ENCODE measurements around the gene PLCG2.
"Not testable (repeated sequence)": the region's sequence is repeated elsewhere in the genome, so short reads cannot be mapped to it uniquely, and the experiment has no call there.

The PLCG2 gene

DNA sequence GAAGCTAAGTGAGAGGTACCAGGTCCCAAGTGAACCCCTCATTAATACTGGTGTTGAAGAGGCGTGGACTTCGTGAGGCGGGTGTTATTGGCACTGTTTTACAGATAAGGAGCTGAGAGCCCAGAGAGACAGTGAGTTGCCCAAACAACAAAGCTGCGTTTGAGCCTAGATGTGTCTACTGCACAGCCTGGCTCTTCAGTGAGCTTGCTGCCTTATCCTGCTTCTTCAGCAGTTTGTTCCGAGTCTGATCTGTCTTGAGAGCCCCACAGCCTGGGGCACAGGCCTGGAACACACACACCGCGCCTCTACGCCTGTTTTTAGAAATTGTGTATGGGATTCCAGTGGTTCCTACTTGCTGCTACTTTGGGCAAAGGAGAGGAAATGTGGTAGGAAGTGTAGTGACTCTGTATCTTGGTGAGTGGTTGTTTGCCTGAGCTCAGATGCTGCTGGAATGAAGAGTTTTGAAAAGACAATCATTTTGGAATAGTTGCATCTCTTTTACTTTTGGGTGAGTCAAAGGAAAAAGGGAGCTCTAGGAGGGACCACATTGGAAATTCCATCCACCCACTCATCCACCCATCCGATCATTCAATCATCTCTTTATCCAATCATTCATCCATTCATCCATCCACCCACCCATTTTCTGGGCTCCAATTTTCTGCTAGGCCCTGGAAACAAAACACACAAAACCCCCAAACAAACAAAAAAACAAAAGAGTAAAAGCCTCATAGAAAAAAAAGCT lies 22.3 kb upstream of the PLCG2 start:
- H3K36me3 ChIP-seq, result no peaks in the 10 kb centered on the region
- no peaks in the 10 kb centered on the region for H3K27me3 ChIP-seq
- H3K9me3 ChIP-seq, result no peaks in the 10 kb centered on the region
- DNase-seq, result no peak
- H3K4me1 ChIP-seq, result peaks cover 4% of the 10 kb centered on the region; the same call in 1 of the 2 replicates
- H3K4me3 ChIP-seq (ENCODE audit: low read depth, low read length), result no peak overlapping the region
- TF ChIP-seq, protein P1, sequence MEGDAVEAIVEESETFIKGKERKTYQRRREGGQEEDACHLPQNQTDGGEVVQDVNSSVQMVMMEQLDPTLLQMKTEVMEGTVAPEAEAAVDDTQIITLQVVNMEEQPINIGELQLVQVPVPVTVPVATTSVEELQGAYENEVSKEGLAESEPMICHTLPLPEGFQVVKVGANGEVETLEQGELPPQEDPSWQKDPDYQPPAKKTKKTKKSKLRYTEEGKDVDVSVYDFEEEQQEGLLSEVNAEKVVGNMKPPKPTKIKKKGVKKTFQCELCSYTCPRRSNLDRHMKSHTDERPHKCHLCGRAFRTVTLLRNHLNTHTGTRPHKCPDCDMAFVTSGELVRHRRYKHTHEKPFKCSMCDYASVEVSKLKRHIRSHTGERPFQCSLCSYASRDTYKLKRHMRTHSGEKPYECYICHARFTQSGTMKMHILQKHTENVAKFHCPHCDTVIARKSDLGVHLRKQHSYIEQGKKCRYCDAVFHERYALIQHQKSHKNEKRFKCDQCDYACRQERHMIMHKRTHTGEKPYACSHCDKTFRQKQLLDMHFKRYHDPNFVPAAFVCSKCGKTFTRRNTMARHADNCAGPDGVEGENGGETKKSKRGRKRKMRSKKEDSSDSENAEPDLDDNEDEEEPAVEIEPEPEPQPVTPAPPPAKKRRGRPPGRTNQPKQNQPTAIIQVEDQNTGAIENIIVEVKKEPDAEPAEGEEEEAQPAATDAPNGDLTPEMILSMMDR (IDR thresholded peaks at IDR 0.05; ENCODE audit: low read depth, low read length), result no peak

DNA sequence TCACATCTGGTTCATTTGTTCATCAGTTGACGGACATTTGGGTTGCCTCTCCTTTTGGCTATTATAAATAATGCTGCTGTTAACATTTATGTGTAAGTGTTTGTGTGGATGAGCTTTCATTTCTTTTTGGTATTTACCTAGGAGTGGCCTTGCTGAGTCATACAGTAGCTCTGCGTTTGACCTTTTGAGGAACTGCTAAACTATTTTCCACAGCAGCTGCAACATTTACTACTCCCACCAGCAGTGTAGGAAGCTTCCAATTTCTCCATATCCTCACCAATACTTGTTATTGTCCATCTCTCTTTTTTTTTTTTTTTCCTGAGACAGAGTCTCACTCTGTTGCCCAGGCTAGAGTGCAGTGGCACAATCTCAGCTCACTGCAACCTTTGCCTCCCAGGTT lies 20.7 kb upstream of the PLCG2 start:
- Histone ChIP-seq H3K36me3 (no peaks in the 10 kb centered on the region), H3K4me3 (ENCODE audit: low read depth, low read length) (no peak overlapping the region), H3K27me3 (peaks cover 4% of the 10 kb centered on the region), H3K9me3 (no peaks in the 10 kb centered on the region), H3K4me1 (peaks cover 4% of the 10 kb centered on the region; the same call in 1 of the 2 replicates)
- no peak for DNase-seq
- TF ChIP-seq, protein P1 (IDR thresholded peaks at IDR 0.05; ENCODE audit: low read depth, low read length), result no peak

DNA sequence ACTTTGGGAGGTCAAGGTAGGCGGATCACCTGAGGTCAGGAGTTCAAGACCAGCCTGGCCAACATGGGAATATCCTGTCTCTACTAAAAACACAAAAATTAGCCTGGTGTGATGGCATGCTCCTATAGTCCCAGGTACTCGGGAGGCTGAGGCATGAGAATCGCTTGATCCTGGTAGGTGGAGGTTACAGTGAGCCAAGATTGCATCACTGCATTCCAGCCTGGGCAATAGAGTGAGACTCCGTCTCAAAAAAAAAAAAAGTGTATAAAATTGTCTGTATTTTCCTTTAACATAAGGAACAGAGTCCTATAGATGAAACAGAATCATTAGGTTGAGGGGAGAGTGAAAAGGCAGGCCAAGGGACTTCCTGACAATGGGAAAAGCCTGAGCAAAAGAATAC lies 16.8 kb upstream of the PLCG2 start:
- H3K36me3 ChIP-seq; DNase-seq; H3K9me3 ChIP-seq; H3K27me3 ChIP-seq; H3K4me1 ChIP-seq; H3K4me3 ChIP-seq (ENCODE audit: low read depth, low read length): not testable (repeated sequence)

DNA sequence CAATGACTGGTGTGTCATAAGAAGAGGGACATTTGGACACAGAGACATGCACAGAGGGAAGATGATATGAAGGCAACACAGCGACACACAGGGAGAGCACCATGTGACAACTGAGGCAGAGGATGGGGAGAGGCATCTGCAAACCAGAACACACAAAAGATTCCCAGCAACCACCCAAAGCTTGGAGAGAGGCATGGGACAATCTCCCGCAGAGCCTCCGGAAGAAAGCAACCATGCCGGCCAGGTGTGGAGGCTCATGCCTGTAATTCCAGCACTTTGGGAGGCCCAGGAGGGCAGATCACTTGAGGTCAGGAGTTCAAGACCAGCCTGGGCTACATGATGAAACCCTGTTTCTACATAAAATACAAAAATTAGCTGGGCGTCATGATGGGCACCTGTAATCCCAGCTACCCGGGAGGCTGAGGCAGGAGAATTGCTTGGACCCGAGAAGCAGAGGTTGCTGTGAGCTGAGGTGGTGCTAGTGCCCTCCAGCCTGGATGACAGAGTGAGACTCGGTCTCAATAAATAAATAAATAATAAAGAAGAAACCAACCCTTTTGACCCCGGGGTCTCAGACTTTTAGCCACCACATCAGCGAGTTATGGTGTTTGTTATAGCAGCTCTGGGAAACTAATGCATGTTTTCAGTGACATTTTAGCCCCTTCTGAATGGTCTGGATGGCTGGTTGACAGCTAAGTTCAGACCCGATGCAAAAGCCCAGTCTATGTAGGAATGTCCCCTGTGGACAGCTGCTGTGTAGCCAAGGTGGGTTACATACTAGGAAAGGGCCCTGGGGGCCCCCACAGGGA lies 13.8 kb upstream of the PLCG2 start:
- no peaks in the 10 kb centered on the region for H3K36me3 ChIP-seq
- TF ChIP-seq, protein P1 (IDR thresholded peaks at IDR 0.05; ENCODE audit: low read depth, low read length), result no peak
- no peak overlapping the region for H3K4me3 ChIP-seq (ENCODE audit: low read depth, low read length)
- H3K4me1 ChIP-seq, result no peaks in the 10 kb centered on the region
- no peak for DNase-seq
- H3K9me3 ChIP-seq, result no peaks in the 10 kb centered on the region
- H3K27me3 ChIP-seq, result peaks cover 13% of the 10 kb centered on the region

DNA sequence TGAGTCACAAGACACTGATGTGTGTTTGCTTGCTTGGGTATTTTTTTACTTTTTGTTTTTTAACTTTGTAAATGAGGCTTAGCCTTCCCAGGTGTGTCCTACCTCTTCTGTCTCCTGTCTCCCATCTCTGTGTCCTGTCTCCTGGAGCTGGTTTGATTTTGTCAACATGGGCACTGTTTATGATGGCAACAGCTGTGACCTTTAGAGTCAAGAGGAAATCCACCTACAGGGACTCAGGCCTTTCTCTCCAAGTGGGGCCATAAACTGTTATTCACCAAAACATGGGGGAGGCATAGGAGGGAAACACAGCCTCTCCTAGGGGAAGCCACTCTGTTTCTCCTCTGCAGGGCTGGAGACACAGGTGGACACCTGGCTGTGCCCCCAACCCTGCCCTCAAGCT lies 13.1 kb upstream of the PLCG2 start:
- H3K4me1 ChIP-seq, result no peaks in the 10 kb centered on the region
- no peak for DNase-seq
- H3K36me3 ChIP-seq, result no peaks in the 10 kb centered on the region
- H3K4me3 ChIP-seq (ENCODE audit: low read depth, low read length), result no peak overlapping the region
- no peaks in the 10 kb centered on the region for H3K9me3 ChIP-seq
- H3K27me3 ChIP-seq, result peaks cover 13% of the 10 kb centered on the region
- TF ChIP-seq, protein P1 (IDR thresholded peaks at IDR 0.05; ENCODE audit: low read depth, low read length), result no peak

DNA sequence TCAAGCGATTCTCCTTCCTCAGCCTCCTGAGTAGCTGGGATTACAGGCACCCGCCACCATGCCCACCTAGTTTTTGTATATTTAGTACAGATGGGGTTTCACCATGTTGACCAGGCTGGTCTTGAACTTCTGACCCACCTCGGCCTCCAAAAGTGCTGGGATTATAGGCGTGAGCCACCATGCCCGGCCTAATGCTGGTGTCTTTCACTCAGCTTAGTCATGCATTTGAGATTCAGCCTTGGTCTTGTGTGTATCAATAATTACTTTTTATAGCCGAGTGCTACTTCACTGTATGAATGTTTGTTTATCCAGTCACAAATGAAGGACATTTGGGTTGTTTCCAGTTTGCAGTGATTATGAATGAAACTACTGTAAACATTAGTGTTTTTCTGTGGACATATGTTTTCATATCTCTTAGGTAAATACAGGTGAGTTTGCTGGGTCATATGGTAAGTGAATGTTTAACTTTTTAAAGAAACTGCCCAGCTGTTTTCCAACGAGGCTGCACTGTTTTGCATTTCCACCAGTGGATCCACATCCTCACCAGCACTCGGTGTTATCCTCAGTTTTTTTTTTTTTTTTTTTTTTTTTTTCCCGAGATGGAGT lies 11.0 kb upstream of the PLCG2 start:
- Histone ChIP-seq H3K4me1 (no peaks in the 10 kb centered on the region), H3K9me3 (no peaks in the 10 kb centered on the region), H3K4me3 (ENCODE audit: low read depth, low read length) (no peak overlapping the region), H3K36me3 (no peaks in the 10 kb centered on the region), H3K27me3 (peaks cover 12% of the 10 kb centered on the region)
- DNase-seq, result no peak
- TF ChIP-seq, protein P1 (IDR thresholded peaks at IDR 0.05; ENCODE audit: low read depth, low read length), result no peak

Measured in BE2C (cell line).